Measurements from ENCODE around the gene CAMK2B.

CAMK2B gene

DNA sequence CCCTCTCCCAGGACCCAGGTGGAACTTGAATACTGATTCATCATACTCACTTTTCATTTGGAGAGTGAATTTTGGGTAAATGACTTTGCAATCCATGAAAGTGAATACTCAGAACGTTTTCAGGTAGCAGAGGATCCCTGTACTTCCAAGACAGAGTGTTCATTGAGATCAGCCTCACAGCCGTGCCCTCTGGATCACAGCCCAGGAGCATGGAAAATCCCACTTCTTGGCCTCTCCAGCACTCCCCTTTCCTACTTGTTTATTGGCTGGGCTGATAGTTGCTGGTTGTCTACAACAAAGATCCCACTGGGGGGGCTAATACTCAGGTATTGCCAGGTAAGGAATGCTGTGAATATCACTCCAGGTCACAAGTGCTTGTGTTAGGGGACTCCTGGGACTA is 142.0 kb downstream of the CAMK2B start:
- Histone ChIP-seq H3K27me3 (replicated peaks; ENCODE audit: insufficient read depth, low read length) (no peaks in the 10 kb centered on the region), H2AFZ (ENCODE audit: low read length) (no peak overlapping the region), H3K4me2 (ENCODE audit: low read depth, low read length) (no peak overlapping the region), H3K27ac (ENCODE audit: low read length) (no peak overlapping the region), H3K36me3 (replicated peaks; ENCODE audit: insufficient read depth, low read length) (no peaks in the 10 kb centered on the region), H3K9me2 (replicated peaks; ENCODE audit: insufficient read depth, low read length) (no peaks in the 10 kb centered on the region), H4K20me1 (ENCODE audit: insufficient read depth, low read length) (no peaks in the 10 kb centered on the region), H3K4me3 (ENCODE audit: low read length) (no peak overlapping the region), H3F3A (ENCODE audit: insufficient read depth, low read length) (no peaks in the 10 kb centered on the region), H3K4me1 (ENCODE audit: low read length) (no peaks in the 10 kb centered on the region), H3K9me3 (replicated peaks; ENCODE audit: insufficient read depth, low read length) (no peaks in the 10 kb centered on the region), H3K79me2 (ENCODE audit: low read length) (no peaks in the 10 kb centered on the region), H3K9ac (ENCODE audit: low read length) (no peak overlapping the region)
- TF ChIP-seq EZH2phosphoT487 (IDR thresholded peaks at IDR 0.05; ENCODE audit: low read length) (no peak), EZH2 (optimal IDR thresholded peaks at IDR 0.05; ENCODE audit: low read depth, low read length) (no peak)
- TF ChIP-seq, protein P1, sequence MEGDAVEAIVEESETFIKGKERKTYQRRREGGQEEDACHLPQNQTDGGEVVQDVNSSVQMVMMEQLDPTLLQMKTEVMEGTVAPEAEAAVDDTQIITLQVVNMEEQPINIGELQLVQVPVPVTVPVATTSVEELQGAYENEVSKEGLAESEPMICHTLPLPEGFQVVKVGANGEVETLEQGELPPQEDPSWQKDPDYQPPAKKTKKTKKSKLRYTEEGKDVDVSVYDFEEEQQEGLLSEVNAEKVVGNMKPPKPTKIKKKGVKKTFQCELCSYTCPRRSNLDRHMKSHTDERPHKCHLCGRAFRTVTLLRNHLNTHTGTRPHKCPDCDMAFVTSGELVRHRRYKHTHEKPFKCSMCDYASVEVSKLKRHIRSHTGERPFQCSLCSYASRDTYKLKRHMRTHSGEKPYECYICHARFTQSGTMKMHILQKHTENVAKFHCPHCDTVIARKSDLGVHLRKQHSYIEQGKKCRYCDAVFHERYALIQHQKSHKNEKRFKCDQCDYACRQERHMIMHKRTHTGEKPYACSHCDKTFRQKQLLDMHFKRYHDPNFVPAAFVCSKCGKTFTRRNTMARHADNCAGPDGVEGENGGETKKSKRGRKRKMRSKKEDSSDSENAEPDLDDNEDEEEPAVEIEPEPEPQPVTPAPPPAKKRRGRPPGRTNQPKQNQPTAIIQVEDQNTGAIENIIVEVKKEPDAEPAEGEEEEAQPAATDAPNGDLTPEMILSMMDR (IDR thresholded peaks at IDR 0.05; ENCODE audit: low read length) = no peak
- no peak for DNase-seq

DNA sequence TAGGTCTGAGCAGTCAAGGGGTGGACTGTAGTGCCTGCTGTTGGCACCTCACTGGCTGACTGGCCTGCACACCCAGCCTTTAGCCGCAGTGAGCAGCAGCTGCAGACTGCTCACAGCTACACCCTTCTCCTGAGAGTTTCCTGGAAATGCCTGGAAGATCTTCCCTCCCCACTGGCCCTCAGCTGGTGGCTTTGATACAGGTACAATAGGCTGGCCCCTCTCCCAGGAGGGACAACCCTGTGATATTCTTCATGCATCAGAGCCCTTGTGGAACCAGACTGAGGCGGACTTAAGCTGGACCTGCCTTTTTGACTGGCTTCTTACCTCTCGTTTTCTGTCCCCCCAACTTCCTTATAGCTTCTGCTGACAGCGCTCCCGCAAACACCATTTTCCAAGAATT is 142.6 kb downstream of the CAMK2B start:
- Histone ChIP-seq H3K4me3 (ENCODE audit: low read length) (no peak overlapping the region), H3K27ac (ENCODE audit: low read length) (no peak overlapping the region), H2AFZ (ENCODE audit: low read length) (no peak overlapping the region), H3K9me2 (replicated peaks; ENCODE audit: insufficient read depth, low read length) (no peaks in the 10 kb centered on the region), H3K27me3 (replicated peaks; ENCODE audit: insufficient read depth, low read length) (no peaks in the 10 kb centered on the region), H3K9ac (ENCODE audit: low read length) (no peak overlapping the region), H3K79me2 (ENCODE audit: low read length) (no peaks in the 10 kb centered on the region), H3K36me3 (replicated peaks; ENCODE audit: insufficient read depth, low read length) (no peaks in the 10 kb centered on the region), H3K4me2 (ENCODE audit: low read depth, low read length) (no peak overlapping the region), H3K9me3 (replicated peaks; ENCODE audit: insufficient read depth, low read length) (no peaks in the 10 kb centered on the region), H3K4me1 (ENCODE audit: low read length) (no peaks in the 10 kb centered on the region), H4K20me1 (ENCODE audit: insufficient read depth, low read length) (no peaks in the 10 kb centered on the region), H3F3A (ENCODE audit: insufficient read depth, low read length) (no peaks in the 10 kb centered on the region)
- DNase-seq = no peak
- no peak for TF ChIP-seq EZH2 (optimal IDR thresholded peaks at IDR 0.05; ENCODE audit: low read depth, low read length)
- TF ChIP-seq EZH2phosphoT487 (IDR thresholded peaks at IDR 0.05; ENCODE audit: low read length) = no peak
- TF ChIP-seq, protein P1 (IDR thresholded peaks at IDR 0.05; ENCODE audit: low read length) = no peak

DNA sequence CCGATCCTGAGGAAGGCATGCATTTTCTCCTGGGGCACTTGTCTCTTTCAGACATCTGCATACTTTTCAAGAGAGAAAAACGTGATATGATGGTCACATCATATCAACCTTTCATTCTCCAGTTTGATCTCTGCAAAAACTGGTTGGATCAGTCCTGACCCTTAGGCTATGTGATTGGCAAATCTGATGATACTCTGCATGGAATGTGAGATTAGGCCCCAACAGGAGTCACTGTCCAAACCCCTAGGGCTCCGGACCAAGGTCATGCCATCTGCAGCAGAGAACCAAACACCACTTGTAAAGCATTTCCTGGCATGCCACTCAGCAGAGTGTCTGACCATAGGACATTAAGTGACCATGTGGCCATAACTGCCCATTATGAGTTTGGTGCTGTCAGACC is 144.8 kb downstream of the CAMK2B start:
- no peak for DNase-seq
- Histone ChIP-seq H3K4me3 (ENCODE audit: low read length) (no peak overlapping the region), H3K9ac (ENCODE audit: low read length) (no peak overlapping the region)

More for the DNA sequence above, 144.8 kb downstream of the CAMK2B start:
- no peak for TF ChIP-seq EZH2 (optimal IDR thresholded peaks at IDR 0.05; ENCODE audit: low read depth, low read length)
- no peak for TF ChIP-seq EZH2phosphoT487 (IDR thresholded peaks at IDR 0.05; ENCODE audit: low read length)
- TF ChIP-seq, protein P1 (IDR thresholded peaks at IDR 0.05; ENCODE audit: low read length) = no peak
- H3K4me1 ChIP-seq (ENCODE audit: low read length) = no peaks in the 10 kb centered on the region
- no peaks in the 10 kb centered on the region for H3K27me3 ChIP-seq (replicated peaks; ENCODE audit: insufficient read depth, low read length)
- no peaks in the 10 kb centered on the region for H3F3A ChIP-seq (ENCODE audit: insufficient read depth, low read length)
- H3K4me2 ChIP-seq (ENCODE audit: low read depth, low read length) = no peak overlapping the region
- H3K36me3 ChIP-seq (replicated peaks; ENCODE audit: insufficient read depth, low read length) = no peaks in the 10 kb centered on the region
- H4K20me1 ChIP-seq (ENCODE audit: insufficient read depth, low read length) = no peaks in the 10 kb centered on the region
- no peak overlapping the region for H3K27ac ChIP-seq (ENCODE audit: low read length)
- no peak overlapping the region for H2AFZ ChIP-seq (ENCODE audit: low read length)
- no peaks in the 10 kb centered on the region for H3K9me2 ChIP-seq (replicated peaks; ENCODE audit: insufficient read depth, low read length)
- H3K79me2 ChIP-seq (ENCODE audit: low read length) = no peaks in the 10 kb centered on the region
- no peaks in the 10 kb centered on the region for H3K9me3 ChIP-seq (replicated peaks; ENCODE audit: insufficient read depth, low read length)

Measured in MM.1S (cell line).